Measurements from ENCODE around the gene LRRC56.
A peak's percentile ranks its signal among the peaks of the same experiment; 100 is the strongest.

The LRRC56 gene, protein sequence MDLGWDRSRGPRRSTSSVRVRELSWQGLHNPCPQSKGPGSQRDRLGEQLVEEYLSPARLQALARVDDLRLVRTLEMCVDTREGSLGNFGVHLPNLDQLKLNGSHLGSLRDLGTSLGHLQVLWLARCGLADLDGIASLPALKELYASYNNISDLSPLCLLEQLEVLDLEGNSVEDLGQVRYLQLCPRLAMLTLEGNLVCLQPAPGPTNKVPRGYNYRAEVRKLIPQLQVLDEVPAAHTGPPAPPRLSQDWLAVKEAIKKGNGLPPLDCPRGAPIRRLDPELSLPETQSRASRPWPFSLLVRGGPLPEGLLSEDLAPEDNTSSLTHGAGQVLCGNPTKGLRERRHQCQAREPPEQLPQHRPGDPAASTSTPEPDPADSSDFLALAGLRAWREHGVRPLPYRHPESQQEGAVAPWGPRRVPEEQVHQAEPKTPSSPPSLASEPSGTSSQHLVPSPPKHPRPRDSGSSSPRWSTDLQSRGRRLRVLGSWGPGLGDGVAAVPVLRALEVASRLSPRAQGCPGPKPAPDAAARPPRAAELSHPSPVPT

DNA sequence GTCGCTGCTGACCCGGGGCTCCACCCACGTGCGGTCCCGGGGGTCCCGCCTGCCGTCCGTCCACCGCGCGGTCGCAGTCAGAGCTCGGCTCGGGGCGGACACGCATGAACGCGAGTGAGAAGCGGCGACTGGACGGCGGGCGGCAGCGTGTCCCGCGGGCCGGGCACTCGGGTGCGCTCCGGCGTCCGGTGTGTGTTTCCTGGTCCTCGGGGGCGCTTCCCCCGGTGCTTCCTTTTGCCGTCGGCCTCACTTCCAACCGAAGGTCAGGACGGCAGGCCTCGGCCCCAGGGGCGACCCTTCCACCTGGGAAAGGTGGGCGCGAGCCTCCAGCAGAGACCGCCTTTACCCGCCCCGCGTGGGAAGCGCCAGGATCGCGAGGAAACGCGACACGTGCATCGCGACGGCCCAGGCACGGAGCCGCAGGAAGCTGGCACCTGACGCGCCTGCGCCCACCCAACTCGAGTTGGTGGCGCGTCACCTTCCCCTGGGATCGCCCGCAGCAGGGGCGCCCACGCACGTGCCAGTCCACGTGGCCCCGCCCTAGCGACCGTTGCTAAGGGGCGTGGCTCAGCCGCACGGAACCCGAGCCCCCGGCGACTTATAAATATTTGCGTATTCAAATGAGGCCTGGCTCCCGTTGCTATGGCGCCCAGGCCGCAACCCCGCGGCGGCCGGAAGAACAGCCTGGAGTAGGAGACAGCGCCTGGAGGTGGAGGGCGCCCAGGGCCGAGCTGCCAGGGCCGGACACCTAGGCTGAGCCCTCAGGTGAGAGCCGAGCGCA is at the start of gene LRRC56:
TSS of gene LRRC56 (plus strand) at position 687 of the 781 bp plus-strand sequence. CDS start 3,158 bp downstream, outside the sequence.
- DNase-seq: peak; percentile 93

DNA sequence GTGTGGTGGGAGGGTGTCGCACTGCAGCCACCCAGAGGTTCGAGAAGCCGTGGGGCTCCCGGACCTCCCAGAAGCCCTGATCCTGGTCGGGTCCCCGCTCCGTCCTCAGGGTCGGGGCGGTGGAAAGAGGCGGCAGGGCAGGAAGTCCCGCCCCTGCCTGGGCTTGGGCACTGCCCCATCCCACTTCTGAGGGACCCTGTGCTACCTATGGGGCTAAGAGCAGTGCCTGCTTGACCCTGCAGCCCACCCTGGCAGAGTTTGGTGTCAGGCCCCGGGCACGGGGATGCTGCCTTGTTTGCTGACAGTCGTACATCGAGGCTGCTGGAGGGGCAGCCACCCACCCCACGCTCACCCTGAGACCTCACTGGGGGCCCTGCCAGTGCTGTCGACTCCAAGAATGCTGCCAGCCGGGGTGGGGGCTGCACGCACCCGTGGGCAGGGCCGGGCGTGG is 49.7 kb upstream of the LRRC56 start:
- no peak for DNase-seq

DNA sequence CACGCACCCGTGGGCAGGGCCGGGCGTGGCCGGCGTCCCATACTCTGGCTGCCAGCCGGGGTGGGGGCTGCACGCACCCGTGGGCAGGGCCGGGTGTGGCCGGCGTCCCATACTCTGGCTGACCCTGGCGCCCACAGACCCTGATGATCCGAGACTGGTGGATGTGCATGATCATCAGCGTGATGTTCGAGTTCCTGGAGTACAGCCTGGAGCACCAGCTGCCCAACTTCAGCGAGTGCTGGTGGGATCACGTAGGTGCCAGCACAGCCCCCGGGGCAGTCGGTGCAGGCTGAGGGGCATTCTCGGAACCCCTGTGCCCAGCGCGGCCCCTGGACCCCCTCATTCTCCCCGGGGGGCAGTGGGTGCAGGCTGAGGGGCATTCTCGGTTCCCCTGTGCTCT is 49.3 kb upstream of the LRRC56 start:
- no peak for DNase-seq

GRCh38 chr11:488579-488978 is 48.7 kb upstream of the LRRC56 start:
- no peak for DNase-seq

DNA sequence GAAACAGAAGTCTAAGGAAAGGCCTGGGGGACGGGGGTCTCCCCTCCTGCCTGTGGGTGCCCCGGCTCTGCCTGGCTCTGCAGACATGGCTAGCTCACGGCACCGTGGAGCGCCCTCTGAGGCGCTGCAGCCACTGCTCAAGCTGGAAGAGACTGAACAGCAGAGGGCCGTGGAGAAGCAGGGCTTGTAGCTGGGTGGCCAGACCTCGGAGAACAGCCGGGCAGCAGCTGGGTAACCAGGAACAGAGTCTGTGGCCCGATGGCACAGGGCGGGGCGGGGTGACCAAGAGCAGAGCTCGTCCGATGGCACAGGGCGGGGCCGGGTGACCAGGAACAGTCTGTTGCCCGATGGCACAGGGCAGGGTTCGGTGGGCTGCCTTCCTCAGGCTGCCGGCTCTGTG is 48.3 kb upstream of the LRRC56 start:
- DNase-seq: no peak

- no peak for DNase-seq
Observed at GRCh38 chr11:489610-490185, 47.6 kb upstream of the LRRC56 start.

DNA sequence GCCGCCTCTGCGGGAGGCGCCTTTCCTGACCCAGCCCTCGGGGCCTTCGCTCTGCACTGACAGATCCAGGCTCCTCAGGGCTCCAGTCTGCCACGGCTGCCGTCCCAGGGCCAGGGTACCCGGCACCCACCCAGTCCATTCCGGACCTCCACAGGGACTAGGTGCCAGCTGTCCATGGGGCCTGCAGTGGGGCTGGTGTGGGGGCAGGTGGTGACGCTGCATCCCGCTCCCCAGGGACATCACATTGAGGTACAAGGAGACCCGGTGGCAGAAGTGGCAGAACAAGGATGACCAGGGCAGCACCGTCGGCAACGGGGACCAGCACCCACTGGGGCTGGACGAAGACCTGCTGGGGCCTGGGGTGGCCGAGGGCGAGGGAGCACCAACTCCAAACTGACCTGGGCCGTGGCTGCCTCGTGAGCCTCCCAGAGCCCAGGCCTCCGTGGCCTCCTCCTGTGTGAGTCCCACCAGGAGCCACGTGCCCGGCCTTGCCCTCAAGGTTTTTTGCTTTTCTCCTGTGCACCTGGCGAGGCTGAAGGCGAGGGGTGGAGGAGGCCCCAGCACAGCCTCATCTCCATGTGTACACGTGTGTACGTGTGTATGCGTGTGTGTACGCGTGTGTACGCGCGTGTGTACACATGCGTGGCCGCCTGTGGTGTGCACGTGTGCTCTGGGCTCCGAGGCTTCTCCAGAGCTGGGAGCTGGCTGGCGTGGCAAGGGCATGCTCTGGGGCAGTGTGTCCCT is 47.0 kb upstream of the LRRC56 start:
- DNase-seq: no peak

- DNase-seq: no peak
Observed at GRCh38 chr11:490930-491260, 46.4 kb upstream of the LRRC56 start.

DNA sequence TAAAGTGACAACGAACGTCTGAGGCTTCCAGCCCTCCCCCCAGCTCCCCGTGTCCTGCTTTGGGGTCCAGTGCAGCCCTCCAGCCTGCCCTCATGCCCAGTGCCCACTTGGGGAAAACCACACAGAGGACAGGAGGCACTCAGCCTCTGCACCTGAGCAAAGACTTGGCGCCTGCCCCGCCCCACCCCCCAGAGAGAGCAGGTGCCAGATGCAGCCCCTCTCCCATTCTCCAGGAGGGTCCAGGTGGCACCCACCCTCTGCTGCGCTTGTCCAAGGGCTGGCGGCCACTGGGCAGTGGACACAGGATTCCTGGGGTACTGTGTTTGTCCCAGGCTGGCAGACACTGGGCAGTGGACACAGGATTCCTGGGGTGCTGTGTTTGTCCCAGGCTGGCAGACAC is 46.0 kb upstream of the LRRC56 start:
- no peak for DNase-seq

DNA sequence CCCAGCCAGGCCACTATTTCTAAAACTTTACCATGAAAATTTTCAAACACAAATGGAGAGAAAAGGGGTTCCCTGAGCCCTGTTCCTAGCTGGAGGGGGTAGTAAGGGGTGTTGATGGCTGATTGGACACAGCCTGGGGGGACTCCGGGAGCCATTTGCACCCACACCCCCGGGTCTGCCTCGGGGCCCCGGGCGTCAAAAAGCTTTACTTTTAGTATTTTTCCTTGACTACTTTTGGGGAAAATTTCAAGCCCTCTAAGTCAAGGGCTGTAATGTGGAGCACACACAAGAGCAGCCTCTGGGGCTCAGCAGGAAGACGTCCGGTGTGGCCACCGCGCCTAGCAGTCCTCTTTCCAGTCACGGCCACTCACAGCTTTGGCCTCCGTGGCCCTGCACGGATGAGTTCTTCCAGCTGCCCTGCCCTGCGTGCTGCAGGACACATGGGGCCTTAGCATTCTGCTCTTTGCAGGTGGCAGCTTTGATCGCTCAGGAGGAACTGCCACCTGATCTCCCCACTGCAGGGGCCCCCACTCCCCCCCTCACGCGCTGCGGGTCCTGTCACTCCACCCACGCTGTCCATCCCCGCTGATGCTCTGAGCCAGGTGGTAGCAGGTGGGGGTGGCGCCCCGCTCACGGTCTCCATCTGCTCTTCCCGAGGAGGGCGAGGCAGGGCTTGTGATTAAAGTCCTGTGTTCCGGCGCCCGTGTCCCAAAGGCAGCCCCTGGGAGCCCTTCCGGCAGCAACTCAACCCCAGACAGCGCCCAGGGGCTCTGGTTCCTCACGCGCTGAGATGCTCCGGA is 44.7 kb upstream of the LRRC56 start:
- DNase-seq: no peak

DNA sequence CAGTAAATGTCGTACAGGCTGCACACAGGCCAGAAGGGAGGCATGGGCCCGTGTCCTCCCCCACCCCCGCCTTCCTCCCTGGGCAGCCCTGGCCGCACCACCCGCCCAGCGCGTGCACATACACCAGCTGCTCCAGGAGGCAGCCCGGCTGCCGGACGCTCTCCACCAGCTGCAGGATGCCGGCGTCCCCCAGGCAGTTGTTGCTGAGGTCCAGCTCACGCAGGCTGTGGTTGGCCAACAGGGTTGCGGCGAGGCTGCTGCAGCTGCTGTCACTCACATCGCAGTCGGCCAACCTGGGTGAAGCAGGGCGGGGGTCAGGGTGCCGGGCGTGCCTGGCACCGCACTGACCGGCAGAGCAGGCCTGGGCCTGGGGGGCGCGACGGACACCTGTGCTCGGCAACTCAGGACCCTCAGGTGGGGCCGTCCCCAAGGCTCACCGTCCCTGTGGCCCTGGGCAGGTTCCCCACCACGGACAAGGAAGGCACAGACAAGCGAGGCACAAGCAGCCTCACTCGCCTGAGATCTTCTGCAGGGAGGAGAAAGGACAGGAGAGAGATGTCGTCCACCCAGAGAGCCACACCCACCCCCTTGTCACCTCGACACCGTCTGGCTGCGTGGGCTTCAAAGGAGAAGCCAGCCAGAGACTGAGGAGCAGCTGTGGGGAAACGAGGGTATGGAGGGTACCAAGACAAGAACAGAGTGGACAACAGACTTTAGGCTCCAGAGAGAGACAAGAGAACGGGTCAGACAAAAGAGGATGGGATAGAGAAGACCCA is 42.4 kb upstream of the LRRC56 start:
- DNase-seq: no peak

GRCh38 chr11:495537-495931 is 41.8 kb upstream of the LRRC56 start:
- DNase-seq: no peak

DNA sequence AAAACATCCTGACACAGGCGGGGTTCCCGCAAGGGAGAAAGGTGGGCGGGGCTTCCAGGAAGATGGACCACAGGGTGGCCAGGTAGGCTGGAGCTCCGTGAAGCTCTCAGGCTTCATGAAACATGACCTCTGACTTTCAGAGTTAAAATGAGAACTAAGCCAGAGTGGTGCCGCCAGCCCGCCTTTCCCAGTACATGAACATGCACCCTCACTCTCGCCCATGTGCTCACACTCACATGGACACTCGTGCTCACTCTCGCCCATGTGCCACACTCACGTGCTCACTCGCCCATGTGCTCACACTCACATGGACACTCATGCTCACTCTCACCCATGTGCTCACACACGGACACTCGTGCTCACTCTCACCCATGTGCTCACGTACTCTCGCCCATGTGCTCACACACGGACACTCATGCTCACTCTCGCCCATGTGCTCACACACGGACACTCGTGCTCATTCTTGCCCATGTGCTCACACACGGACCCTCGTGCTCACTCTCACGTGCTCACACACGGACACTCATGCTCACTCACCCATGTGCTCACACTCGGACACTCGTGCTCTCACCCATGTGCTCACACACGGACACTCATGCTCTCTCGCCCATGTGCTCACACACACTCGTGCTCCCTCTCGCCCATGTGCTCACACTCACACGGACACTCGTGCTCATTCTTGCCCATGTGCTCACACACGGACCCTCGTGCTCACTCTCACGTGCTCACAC is 40.3 kb upstream of the LRRC56 start:
- DNase-seq: no peak

GRCh38 chr11:497565-498296 is 39.6 kb upstream of the LRRC56 start:
- DNase-seq: no peak

GRCh38 chr11:498297-499181 is 38.8 kb upstream of the LRRC56 start:
- DNase-seq: no peak

DNA sequence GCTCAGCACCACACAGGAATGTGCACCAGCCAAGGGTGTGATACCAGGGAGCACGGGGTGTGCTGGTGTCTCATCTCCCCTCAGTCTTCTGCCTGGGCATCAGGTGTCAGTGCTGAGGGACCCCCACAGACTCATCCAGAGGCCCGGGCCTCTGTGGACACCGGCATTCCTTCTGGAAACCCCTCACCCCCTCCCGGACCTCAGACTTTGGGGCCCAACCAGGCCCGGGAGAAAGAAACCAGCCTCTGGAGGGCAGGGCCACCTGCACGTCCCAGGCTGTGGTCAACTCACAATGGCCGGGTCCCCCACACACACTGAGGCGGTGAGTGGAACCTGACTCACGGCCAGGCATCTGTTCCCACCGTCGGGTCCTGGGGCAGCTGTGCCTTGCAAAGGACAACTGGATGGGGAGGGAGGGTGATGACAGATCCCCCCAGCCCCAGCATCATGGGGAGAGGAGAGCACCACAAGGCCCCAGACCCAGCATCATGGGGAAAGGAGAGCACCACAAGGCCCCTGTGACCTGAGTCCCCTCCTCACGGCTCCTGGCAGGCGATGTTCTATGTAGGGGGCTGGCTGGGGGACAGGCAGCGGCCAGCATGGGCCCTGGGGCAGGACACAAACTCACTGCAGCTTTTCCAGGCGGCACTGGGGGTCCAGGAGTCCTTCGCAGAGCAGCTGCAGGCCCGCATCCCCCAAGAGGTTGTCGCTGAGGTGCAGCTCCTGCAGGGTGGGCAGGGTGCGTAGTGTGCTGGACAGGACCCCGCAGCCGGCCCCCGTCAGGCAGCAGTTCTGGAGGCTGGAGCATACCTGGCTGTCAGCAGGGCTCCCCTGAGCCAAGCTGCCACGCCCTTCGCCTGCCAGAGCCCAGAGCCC is 37.9 kb upstream of the LRRC56 start:
- DNase-seq: no peak

DNA sequence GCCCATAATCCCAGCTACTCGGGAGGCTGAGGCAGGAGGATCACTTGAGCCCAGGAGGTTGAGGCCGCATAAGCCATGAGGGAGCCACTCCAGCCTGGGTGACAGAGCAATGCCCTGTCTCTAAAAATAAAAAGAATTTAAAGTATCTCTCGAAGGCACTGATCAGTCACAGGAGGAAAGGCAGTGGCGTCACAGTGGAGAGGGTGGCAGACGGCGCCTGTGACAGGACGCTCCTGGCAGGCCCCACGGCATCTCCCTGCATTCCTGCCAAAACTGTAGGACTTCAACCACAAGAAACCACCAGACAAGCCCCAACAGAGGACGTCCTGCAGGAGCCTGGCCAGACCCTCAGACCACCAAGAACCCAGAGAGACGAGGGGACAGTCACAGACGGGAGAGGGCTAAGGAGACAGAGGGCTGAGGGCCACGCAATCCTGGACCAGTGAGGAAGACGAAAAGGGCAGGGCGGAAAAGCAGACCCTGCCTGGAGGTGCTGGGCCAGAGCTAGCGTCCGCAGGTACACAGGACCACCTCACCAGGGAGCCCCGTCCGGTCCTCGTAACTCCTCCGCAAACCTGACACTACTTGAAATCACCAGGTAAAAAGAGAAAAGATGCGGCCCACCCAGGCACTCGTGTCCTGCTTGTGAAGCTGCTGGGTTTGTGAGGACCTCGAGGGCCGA is 36.2 kb upstream of the LRRC56 start:
- DNase-seq: no peak

All from DMS153 (cell line).